WI38 (cell line): Measurements from ENCODE around the gene STAT1.
"Not testable (repeated sequence)": the region's sequence is repeated elsewhere in the genome, so short reads cannot be mapped to it uniquely, and the experiment has no call there.

Source experiments
- H3K4me3 ChIP-seq: 2 replicates; pipeline ENCODE4 v1.5.1; 2011; ENCODE audit warnings: low read depth, mild to moderate bottlenecking, control low read depth, low read length
- CTCF ChIP-seq: IDR thresholded peaks from 2 replicates; pipeline ENCODE4 v1.5.1; 2012; ENCODE audit warnings: low read depth, mild to moderate bottlenecking, control low read depth, low read length

Gene STAT1

GRCh38 chr2:191001032-191001431, 12.9 kb downstream of the STAT1 start:
- no peak for TF ChIP-seq CTCF

GRCh38 chr2:190999949-191000665, 13.9 kb downstream of the STAT1 start:
- TF ChIP-seq CTCF = no peak
- H3K4me3 ChIP-seq = no peak overlapping the region

More at GRCh38 chr2:191001032-191001431, 12.9 kb downstream of the STAT1 start:
- H3K4me3 ChIP-seq = no peak overlapping the region

- TF ChIP-seq CTCF = no peak
- no peak overlapping the region for H3K4me3 ChIP-seq
These were observed 14.9 kb downstream of the STAT1 start for GRCh38 chr2:190999058-190999457.

GRCh38 chr2:190997526-190998113, 16.4 kb downstream of the STAT1 start:
- no peak overlapping the region for H3K4me3 ChIP-seq
- TF ChIP-seq CTCF = no peak

GRCh38 chr2:190996947-190997346, 17.0 kb downstream of the STAT1 start:
- no peak overlapping the region for H3K4me3 ChIP-seq
- TF ChIP-seq CTCF = no peak

- TF ChIP-seq CTCF = peak; percentile 72
- H3K4me3 ChIP-seq = no peak overlapping the region
These were observed 17.5 kb downstream of the STAT1 start for GRCh38 chr2:190996338-190996946.

- not testable (repeated sequence) for H3K4me3 ChIP-seq
These were observed 18.7 kb downstream of the STAT1 start for GRCh38 chr2:190995315-190995714.

GRCh38 chr2:190994148-190994547, 19.8 kb downstream of the STAT1 start:
- no peak overlapping the region for H3K4me3 ChIP-seq
- no peak for TF ChIP-seq CTCF
